Glomerular visceral epithelial cell (primary cell): ENCODE results near the gene LHFPL3.

Experiments
- DNase-seq: peaks from one replicate; pipeline ENCODE4 v3.0.0-alpha.2; 2016; ENCODE audit errors: extremely low spot score

Gene LHFPL3

DNA sequence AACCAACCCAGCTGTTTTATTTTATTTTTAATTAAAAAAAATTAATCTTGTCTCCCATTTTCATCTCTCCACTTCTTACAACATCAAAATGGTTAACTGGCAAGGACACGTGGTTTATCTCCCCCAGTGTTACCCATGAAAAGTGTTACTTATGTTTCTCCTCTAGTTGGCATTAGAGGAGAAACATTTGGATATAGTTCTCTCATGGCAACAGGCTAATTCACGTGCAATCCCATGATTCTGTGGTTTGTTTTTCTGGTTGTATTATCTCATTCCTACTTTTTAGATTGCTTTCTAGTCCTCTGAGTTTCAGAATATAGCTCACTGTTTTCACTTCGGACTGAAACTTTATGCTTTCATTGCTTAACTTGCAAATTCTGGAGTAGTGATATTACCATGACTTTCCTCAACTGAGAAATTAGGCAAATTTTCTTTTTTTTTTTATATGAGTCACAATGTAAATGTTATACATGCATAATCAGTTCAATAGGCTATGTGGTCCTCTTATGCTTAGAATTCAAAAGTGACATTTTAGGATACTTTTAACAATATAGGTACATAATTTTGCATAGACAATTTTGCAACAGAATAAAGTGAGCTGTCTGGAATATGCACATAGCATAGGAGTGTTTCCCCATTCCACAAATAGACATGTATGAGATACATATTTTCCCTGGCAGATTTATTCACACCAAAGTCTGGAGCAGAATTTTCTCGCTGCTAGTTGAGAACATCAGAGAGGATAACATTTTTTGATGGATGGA, 43.0 kb downstream of the LHFPL3 start:
- DNase-seq: no peak

- no peak for DNase-seq
Measured at GRCh38 chr7:104371980-104372357, 43.6 kb downstream of the LHFPL3 start.

DNA sequence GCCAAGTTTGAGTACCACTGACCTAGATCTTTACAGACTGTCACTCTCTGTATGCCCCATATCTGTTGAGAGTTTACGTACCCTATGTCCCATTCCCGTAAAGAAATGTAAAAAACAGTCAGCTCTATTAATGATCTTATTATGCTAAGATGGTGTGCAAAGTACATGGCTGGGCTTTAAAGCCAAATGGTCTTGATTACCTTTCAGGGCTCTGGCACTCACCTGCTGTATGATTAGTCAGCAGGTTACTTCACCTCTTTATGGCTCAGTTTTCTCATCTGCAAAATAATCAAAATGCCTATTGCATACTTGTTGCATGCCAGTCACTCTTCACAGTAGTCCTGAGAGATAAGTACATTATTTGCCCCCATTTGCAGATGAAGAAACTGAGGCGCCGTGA, 54.2 kb downstream of the LHFPL3 start:
- no peak for DNase-seq

DNA sequence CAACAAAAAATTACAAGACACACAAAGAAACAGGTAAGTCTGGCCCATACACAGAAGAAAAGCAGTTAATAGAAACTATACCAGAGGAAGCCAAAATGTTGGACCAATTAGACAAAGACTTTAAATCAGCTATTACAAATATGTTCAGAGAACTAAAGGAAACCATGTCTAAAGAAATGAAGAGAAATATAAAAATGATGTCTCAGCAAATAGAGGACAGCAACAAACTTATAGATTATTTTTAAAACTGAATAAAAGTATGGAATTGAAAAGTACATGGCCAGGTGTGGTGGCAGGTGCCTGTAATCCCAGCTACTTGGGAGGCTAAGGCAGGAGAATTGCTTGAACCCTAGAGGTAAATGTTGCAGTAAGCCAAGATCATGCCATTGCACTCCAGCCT, 58.5 kb downstream of the LHFPL3 start:
- DNase-seq: no peak

GRCh38 chr7:104388222-104388621, 59.8 kb downstream of the LHFPL3 start:
- no peak for DNase-seq

DNA sequence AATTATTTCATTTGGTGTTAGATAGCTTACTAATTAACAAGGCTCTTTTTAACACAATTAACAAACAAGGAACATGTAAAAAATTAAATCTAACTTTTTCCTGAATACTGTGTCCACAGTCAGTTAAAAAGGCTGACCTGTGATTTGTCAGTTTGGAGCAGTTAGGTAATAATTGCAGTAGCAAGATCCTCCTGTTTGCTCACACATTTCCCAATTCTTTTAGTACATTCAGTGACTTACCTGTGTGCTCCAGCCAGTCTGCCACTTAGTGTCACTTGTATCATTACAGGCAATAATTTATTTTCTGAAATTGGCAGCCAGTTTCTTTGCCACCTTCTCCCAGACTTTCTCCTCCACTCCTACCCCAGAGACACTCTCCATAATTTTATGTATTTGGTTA, 66.8 kb downstream of the LHFPL3 start:
- DNase-seq: no peak

DNA sequence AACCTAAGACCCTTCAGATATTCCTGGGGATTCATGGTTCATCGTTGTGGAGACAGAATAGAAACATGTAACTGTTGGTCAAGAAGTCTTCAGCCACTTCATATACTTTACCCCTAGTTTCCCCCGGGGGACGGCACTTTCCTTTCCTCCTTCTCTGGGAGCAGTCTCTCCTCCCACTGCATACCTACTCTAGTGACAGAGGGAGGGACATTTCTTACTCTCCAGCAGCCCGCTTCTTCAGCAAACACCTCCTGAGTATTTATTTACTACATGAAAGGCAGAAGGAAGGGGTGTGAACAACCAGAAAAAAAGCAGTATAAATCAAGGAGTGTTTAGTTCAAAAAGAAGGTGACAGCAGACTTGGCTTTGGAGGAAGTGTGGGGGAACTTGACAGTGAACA, 69.0 kb downstream of the LHFPL3 start:
- DNase-seq: no peak

DNA sequence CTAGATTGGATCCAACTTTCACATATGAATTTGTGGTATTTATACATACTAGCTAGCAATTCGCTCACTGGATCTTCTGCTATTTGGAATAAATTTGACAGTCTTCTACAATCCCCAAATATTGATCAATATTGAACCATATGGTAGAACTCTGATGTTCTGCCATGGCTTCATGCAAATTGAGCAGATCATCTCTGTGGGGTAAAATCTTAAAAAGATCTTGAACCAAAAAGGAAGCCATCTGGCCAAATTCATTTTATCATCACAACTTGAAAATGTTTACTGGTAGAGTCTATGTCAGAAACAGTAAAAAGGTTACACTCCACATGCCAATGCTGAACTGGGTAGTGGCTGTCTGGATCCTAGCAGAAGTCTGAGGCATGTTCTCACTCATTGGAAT, 80.0 kb downstream of the LHFPL3 start:
- DNase-seq: no peak

- no peak for DNase-seq
Measured at GRCh38 chr7:104410742-104411141, 82.3 kb downstream of the LHFPL3 start.

GRCh38 chr7:104412911-104413310, 84.5 kb downstream of the LHFPL3 start:
- DNase-seq: no peak

- DNase-seq: no peak
Measured at GRCh38 chr7:104414216-104414615, 85.8 kb downstream of the LHFPL3 start.

GRCh38 chr7:104415700-104416099, 87.3 kb downstream of the LHFPL3 start:
- DNase-seq: no peak

DNA sequence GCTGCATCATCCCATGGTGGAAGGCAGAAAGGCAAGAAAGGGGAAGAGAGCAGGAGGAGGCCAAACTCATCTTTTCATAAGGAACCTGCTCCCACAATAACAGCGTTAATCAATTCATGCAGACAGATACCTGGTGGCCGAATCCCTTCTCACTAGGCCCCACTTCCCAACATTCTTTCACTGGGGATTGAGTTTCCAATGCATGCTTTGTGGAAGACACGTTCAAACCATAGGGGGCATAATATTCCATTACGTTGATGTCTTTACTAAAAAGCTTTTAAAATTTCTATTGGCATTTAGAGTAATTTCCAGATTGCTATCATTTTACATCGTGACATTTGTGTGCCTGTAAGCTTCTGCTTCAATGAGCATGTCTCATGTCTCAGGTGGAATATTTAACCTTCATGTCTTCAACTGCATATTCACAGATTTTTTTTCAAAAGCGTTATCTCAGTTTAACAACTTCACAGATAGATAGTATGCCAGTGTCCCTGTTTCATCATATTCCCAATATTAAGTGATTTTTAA, 88.5 kb downstream of the LHFPL3 start:
- no peak for DNase-seq

DNA sequence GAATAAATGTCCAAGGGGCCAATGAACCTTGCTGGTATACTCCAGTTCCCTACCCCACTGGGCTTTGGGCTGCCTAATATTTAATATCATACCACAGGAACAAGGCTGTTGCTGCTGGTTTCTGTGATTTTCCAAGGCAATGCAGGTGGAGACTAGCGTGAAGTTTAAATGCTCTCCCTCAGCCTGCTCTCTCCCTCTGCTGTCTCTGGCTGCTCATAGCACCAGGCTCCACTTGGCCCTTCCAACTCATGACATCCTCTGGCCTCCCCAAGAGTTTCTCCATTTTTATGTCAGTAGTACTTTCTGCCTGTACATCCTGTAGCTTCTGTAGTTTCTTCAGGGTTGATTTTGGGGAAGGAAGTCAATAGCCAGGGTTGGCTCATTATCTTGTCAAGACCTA, 103.5 kb downstream of the LHFPL3 start:
- DNase-seq: no peak

GRCh38 chr7:104434129-104434528, 105.7 kb downstream of the LHFPL3 start:
- no peak for DNase-seq

DNA sequence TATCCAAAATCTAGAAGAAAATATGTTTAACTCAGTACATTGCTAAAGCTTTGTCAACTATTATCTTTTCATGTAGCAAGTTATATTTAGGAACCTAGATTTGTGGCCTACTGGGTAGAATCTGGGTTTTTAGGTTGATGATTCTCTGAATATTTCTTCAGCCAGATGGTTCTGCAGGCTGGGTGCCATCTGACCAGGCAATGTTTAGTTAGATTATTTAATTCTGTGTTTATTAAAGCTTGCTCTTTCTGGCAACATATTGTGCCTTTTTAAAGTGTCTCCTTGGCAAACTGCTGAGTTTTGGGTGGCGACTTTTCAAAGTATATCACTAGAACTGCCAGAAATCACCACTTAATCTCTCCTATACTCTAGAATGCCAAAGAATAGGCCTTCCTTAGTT, 114.1 kb downstream of the LHFPL3 start:
- no peak for DNase-seq

DNA sequence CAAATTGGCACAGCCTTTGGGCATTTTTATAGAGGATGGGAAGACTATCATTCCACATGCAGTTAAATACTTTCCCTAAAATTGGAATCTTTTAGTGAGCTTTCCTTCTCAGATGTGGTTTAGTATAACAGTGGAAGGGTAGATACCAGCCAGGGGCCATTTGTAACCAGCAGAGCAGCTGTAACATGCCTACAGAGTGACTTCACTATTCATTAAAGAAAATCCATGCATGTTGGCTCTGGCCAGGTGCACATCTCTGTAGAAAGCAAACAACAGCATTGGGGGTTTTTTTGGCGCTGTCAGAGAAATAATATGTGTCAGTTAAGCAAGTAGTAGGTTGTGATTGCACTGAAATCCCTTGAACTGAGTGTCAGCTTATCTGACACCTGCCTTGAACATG, 115.6 kb downstream of the LHFPL3 start:
- DNase-seq: no peak

- no peak for DNase-seq
Measured at GRCh38 chr7:104445393-104445792, 117.0 kb downstream of the LHFPL3 start.

DNA sequence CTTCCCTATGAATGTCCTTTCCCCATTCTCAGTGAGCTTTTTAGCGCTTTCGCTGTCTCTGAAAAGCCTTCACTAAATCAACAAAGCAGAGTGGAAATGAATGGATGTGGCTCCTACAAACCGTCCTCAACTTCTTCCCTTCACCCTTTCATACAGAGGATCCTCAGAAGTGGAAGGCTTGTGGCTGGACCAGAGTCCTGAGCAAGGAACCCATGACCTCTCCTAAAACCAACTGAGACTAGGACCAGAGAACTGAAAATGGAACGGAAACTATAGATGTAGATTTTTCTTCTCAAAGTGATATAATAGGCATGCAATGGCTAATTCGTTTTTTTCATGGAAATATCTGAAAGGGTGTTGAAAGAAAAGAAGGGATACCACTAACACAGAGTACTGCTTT, 122.5 kb downstream of the LHFPL3 start:
- no peak for DNase-seq

DNA sequence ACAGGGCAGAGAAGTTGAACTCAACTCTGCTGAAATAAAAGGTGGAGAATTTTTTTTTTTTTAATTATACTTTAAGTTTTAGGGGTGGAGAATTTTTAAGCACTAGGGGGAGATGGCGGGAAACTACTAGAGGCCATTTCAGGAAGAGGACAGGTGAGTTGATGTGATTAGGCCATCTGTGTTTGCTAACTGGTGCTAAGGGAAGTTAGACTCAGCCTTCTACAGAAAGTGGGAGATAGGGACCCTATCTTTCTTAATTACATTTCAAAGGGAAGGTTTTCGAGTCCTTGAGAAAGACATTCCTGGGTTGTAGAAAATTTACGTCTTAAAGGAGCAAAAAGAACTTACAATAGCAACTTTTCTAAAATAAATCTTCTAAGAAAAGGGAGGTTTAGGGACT, 124.8 kb downstream of the LHFPL3 start:
- no peak for DNase-seq

- no peak for DNase-seq
Measured at GRCh38 chr7:104458875-104459274, 130.5 kb downstream of the LHFPL3 start.

GRCh38 chr7:104469166-104469820, 140.9 kb downstream of the LHFPL3 start:
- DNase-seq: no peak

DNA sequence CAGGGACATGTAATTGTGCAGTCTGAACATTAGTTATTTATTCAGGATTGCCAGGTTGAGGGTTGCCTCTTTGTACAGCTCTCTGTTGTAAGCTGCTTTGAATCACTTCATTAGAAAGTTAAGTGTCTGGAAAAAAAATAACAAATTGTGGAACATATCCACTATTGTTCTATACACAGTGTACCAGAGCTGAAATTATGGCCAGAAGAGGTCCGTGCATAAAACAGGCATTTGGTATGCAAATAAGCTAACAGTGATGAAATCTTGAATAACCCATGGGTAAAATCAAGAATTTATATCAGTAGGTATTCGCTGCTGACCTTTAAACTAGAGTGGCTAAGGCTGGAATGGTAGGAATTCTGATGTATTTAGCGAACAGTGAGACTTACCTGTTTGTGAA, 152.1 kb downstream of the LHFPL3 start:
- no peak for DNase-seq
